B cell (primary cell): ENCODE data around the gene FSTL3.

Source experiments
- CTCF ChIP-seq: fragments of 200-600 bp; IDR thresholded peaks from one replicate; pipeline ENCODE4 v1.8.0; 2022; ENCODE audit warnings: antibody characterized with exemption, mild to moderate bottlenecking
- EZH2 ChIP-seq: IDR thresholded peaks from 2 replicates; pipeline ENCODE4 v1.6.1; 2012; ENCODE audit warnings: borderline replicate concordance, low read depth, mild to moderate bottlenecking, moderate library complexity, low read length; ENCODE audit not compliant: insufficient read depth, poor library complexity, severe bottlenecking

DNA sequence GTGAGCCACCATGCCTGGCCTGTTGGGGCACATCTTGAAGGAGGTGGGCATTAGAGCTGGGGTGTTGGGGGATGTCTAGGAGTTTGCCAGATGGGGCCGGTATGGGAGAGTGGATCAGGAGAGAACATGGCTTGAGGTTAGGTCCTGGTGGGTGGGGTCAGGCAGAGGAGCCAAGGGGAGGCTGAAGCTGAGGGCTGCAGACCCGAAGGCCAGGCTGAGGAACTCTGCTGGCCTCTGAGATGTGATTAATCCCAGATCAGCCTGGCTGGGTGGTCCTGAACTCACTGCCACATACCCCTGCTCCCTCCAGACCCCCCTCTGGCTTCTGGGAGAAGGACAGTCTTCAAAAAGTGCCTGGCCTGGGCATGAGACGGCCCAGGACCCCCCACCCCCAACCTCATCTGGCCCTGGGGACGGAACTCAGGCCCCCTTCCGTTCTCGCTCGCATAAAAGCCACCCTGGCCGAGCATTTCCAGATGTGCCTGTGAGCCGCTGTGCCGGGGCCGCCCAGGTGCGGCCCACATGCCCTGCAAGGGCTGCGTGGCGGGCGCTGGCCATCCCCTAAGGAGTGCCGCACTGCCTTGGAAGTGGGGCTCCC lies 2.7 kb downstream of the FSTL3 start:
- TF ChIP-seq CTCF (no peak), EZH2 (no peak)
